IPS-18a (cell line): ENCODE measurements around the gene NRP2.

Source experiments
- H3K27ac ChIP-seq: one replicate; pipeline ENCODE4 v1.5.1; 2013; ENCODE audit warnings: low read length
- H3K27me3 ChIP-seq: one replicate; pipeline ENCODE4 v1.6.1; 2013; ENCODE audit warnings: mild to moderate bottlenecking, low read length; ENCODE audit not compliant: control insufficient read depth, insufficient read depth
- H3K36me3 ChIP-seq: one replicate; pipeline ENCODE4 v1.6.1; 2013; ENCODE audit warnings: low read depth, low read length; ENCODE audit not compliant: control insufficient read depth
- H3K4me1 ChIP-seq: one replicate; pipeline ENCODE4 v1.6.1; 2013; ENCODE audit warnings: low read depth, low read length; ENCODE audit not compliant: control insufficient read depth
- H3K4me3 ChIP-seq: one replicate; pipeline ENCODE4 v1.5.1; 2013; ENCODE audit warnings: low read length
- H3K9ac ChIP-seq: one replicate; pipeline ENCODE4 v1.6.1; 2013; ENCODE audit warnings: mild to moderate bottlenecking, low read length, moderate library complexity
- H3K9me3 ChIP-seq: one replicate; pipeline ENCODE4 v1.6.1; 2013; ENCODE audit warnings: low read depth, low read length; ENCODE audit not compliant: control insufficient read depth

The NRP2 gene

GRCh38 chr2:205807758-205808157, 125.5 kb downstream of the NRP2 start:
- no peaks in the 10 kb centered on the region for H3K36me3 ChIP-seq
- H3K9me3 ChIP-seq: no peaks in the 10 kb centered on the region
- H3K4me3 ChIP-seq: no peak overlapping the region
- H3K9ac ChIP-seq: no peak overlapping the region
- no peaks in the 10 kb centered on the region for H3K27me3 ChIP-seq
- H3K4me1 ChIP-seq: no peaks in the 10 kb centered on the region
- no peak overlapping the region for H3K27ac ChIP-seq

GRCh38 chr2:205808486-205809121, 126.3 kb downstream of the NRP2 start:
- no peak overlapping the region for H3K4me3 ChIP-seq
- H3K9ac ChIP-seq: no peak overlapping the region
- H3K9me3 ChIP-seq: no peaks in the 10 kb centered on the region
- no peaks in the 10 kb centered on the region for H3K4me1 ChIP-seq
- no peaks in the 10 kb centered on the region for H3K27me3 ChIP-seq
- no peaks in the 10 kb centered on the region for H3K36me3 ChIP-seq
- H3K27ac ChIP-seq: no peak overlapping the region

- Histone ChIP-seq H3K36me3 (no peaks in the 10 kb centered on the region), H3K4me1 (peaks cover 7% of the 10 kb centered on the region), H3K9me3 (no peaks in the 10 kb centered on the region), H3K4me3 (no peak overlapping the region), H3K27me3 (no peaks in the 10 kb centered on the region), H3K9ac (no peak overlapping the region), H3K27ac (no peak overlapping the region)
Observed at GRCh38 chr2:205811387-205811786, 129.1 kb downstream of the NRP2 start.

- Histone ChIP-seq H3K9me3 (no peaks in the 10 kb centered on the region), H3K36me3 (no peaks in the 10 kb centered on the region), H3K9ac (no peak overlapping the region), H3K4me3 (no peak overlapping the region), H3K27me3 (no peaks in the 10 kb centered on the region), H3K4me1 (peaks cover 7% of the 10 kb centered on the region), H3K27ac (no peak overlapping the region)
Observed at GRCh38 chr2:205814039-205814364, 131.7 kb downstream of the NRP2 start.

GRCh38 chr2:205815673-205816072, 133.4 kb downstream of the NRP2 start:
- Histone ChIP-seq H3K4me1 (peaks cover 7% of the 10 kb centered on the region), H3K36me3 (no peaks in the 10 kb centered on the region), H3K27me3 (no peaks in the 10 kb centered on the region), H3K9me3 (no peaks in the 10 kb centered on the region), H3K27ac (no peak overlapping the region), H3K4me3 (no peak overlapping the region), H3K9ac (no peak overlapping the region)

GRCh38 chr2:205816268-205816667, 134.0 kb downstream of the NRP2 start:
- no peak overlapping the region for H3K4me3 ChIP-seq
- peaks cover 7% of the 10 kb centered on the region for H3K4me1 ChIP-seq
- no peaks in the 10 kb centered on the region for H3K27me3 ChIP-seq
- no peaks in the 10 kb centered on the region for H3K9me3 ChIP-seq
- no peaks in the 10 kb centered on the region for H3K36me3 ChIP-seq
- H3K27ac ChIP-seq: no peak overlapping the region
- H3K9ac ChIP-seq: no peak overlapping the region

GRCh38 chr2:205822579-205822978, 140.3 kb downstream of the NRP2 start:
- H3K4me1 ChIP-seq: peaks cover under 1% of the 10 kb centered on the region
- H3K27ac ChIP-seq: no peak overlapping the region
- no peak overlapping the region for H3K9ac ChIP-seq
- no peaks in the 10 kb centered on the region for H3K27me3 ChIP-seq
- no peaks in the 10 kb centered on the region for H3K9me3 ChIP-seq
- H3K36me3 ChIP-seq: no peaks in the 10 kb centered on the region
- H3K4me3 ChIP-seq: no peak overlapping the region

GRCh38 chr2:205827809-205828365, 145.6 kb downstream of the NRP2 start:
- H3K27me3 ChIP-seq: no peaks in the 10 kb centered on the region
- H3K4me1 ChIP-seq: peaks cover 7% of the 10 kb centered on the region
- no peaks in the 10 kb centered on the region for H3K9me3 ChIP-seq
- no peak overlapping the region for H3K9ac ChIP-seq
- H3K27ac ChIP-seq: no peak overlapping the region
- H3K4me3 ChIP-seq: no peak overlapping the region
- no peaks in the 10 kb centered on the region for H3K36me3 ChIP-seq

- no peak overlapping the region for H3K9ac ChIP-seq
- no peaks in the 10 kb centered on the region for H3K36me3 ChIP-seq
- H3K9me3 ChIP-seq: peaks cover 9% of the 10 kb centered on the region
- no peak overlapping the region for H3K27ac ChIP-seq
- H3K27me3 ChIP-seq: no peaks in the 10 kb centered on the region
- H3K4me1 ChIP-seq: peaks cover 8% of the 10 kb centered on the region
- no peak overlapping the region for H3K4me3 ChIP-seq
Observed at GRCh38 chr2:205833864-205834263, 151.6 kb downstream of the NRP2 start.

GRCh38 chr2:205834796-205835195, 152.5 kb downstream of the NRP2 start:
- H3K4me1 ChIP-seq: peaks cover 8% of the 10 kb centered on the region
- H3K27ac ChIP-seq: no peak overlapping the region
- no peaks in the 10 kb centered on the region for H3K36me3 ChIP-seq
- no peak overlapping the region for H3K4me3 ChIP-seq
- H3K9ac ChIP-seq: no peak overlapping the region
- peaks cover 10% of the 10 kb centered on the region for H3K9me3 ChIP-seq
- no peaks in the 10 kb centered on the region for H3K27me3 ChIP-seq

GRCh38 chr2:205835251-205835791, 153.0 kb downstream of the NRP2 start:
- H3K27me3 ChIP-seq: no peaks in the 10 kb centered on the region
- H3K27ac ChIP-seq: no peak overlapping the region
- H3K9me3 ChIP-seq: peaks cover 10% of the 10 kb centered on the region
- no peak overlapping the region for H3K9ac ChIP-seq
- H3K4me1 ChIP-seq: peaks cover 8% of the 10 kb centered on the region
- no peak overlapping the region for H3K4me3 ChIP-seq
- H3K36me3 ChIP-seq: no peaks in the 10 kb centered on the region

- peaks cover 10% of the 10 kb centered on the region for H3K9me3 ChIP-seq
- H3K27me3 ChIP-seq: no peaks in the 10 kb centered on the region
- peaks cover 8% of the 10 kb centered on the region for H3K4me1 ChIP-seq
- H3K27ac ChIP-seq: no peak overlapping the region
- H3K9ac ChIP-seq: no peak overlapping the region
- H3K4me3 ChIP-seq: peak overlapping the region; percentile 26
- no peaks in the 10 kb centered on the region for H3K36me3 ChIP-seq
Observed at GRCh38 chr2:205835923-205836322, 153.6 kb downstream of the NRP2 start.
